Epithelial cell of proximal tubule (primary cell): ENCODE results near the gene RABGGTB. TPM values are rescaled to one million over a fixed set of nuclear protein-coding genes. Genes with fewer than 3 reads are reported as not detected.
"Not testable (repeated sequence)": the region's sequence is repeated elsewhere in the genome, so short reads cannot be mapped to it uniquely, and the experiment has no call there.

Source experiments
- DNase-seq: peaks from one replicate; pipeline ENCODE4 v3.0.0-alpha.2; 2011; ENCODE audit warnings: low read depth
- H3K4me3 ChIP-seq: 2 replicates; pipeline ENCODE4 v1.5.1; 2011; ENCODE audit warnings: low read depth, mild to moderate bottlenecking, low read length
- total RNA-seq: library from RNA; depleted of rRNA; stranded (reverse); fragments of >200 nt; gene quantifications from 2 replicates; pipeline ENCODE4 v1.2.3, GENCODE V29; 2015
- TF ChIP-seq, protein P1 (sequence below): conservative IDR thresholded peaks from 2 replicates; pipeline ENCODE4 v1.5.1; 2012; ENCODE audit warnings: low read depth, mild to moderate bottlenecking, low read length

Gene RABGGTB
- 51.0 and 61.0 TPM in 2 replicates for total RNA-seq

DNA sequence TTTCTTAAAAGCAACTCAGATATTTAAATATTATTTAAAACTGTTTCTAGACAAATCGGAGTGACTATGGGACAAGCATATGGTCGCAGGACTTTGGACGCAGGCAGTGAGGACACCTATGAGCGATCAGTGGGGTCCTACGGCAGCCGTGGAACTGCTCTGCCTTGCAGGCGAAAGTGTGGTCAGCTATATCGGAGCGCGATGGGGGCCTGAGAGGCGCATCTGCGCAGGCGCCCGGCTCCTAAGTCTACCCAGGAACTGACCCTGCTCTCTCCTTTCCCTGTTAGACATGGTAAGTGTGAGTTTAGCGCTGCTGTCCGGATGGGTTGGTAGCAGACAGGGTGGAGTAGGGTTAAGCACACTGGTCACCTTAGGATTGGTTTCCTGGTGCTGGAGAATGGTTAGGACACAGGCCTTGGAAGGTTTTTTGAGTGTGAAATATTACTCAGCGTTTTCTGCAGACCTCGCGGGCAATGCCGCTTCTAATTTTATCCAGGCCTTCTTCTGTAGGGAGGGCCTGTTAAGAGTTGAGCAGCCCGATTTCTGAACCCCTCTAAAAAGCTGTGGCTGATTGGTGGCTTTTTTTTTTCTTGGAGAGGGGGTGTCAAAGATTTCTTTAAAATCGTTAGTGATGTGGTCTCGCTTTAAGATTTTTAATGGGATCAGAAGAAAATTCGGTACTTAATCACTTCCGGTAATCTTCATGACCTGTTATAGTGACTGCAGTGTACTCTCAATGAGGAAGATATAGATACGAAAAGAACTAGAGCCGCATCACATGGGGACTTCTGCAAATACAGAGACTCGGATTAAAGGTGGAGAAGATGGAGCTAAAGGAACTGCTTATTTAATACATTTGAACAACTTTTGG is at the start of gene RABGGTB:
Gene RABGGTB, plus strand, starts transcription at position 274 of the 871 bp plus-strand sequence. Its CDS starts 16 bp downstream, at position 290.
- TF ChIP-seq, protein P1, sequence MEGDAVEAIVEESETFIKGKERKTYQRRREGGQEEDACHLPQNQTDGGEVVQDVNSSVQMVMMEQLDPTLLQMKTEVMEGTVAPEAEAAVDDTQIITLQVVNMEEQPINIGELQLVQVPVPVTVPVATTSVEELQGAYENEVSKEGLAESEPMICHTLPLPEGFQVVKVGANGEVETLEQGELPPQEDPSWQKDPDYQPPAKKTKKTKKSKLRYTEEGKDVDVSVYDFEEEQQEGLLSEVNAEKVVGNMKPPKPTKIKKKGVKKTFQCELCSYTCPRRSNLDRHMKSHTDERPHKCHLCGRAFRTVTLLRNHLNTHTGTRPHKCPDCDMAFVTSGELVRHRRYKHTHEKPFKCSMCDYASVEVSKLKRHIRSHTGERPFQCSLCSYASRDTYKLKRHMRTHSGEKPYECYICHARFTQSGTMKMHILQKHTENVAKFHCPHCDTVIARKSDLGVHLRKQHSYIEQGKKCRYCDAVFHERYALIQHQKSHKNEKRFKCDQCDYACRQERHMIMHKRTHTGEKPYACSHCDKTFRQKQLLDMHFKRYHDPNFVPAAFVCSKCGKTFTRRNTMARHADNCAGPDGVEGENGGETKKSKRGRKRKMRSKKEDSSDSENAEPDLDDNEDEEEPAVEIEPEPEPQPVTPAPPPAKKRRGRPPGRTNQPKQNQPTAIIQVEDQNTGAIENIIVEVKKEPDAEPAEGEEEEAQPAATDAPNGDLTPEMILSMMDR, result no peak
- peak; percentile 79 for DNase-seq
- peak within 1 kb of the TSS; percentile 78 for H3K4me3 ChIP-seq

GRCh38 chr1:75742047-75742625 is 43.9 kb upstream of the RABGGTB start:
- TF ChIP-seq, protein P1, result no peak
- H3K4me3 ChIP-seq, result no peak overlapping the region
- no peak for DNase-seq

- H3K4me3 ChIP-seq, result no peak overlapping the region
- no peak for DNase-seq
- TF ChIP-seq, protein P1, result no peak
These were observed 40.8 kb upstream of the RABGGTB start for GRCh38 chr1:75745276-75745675.

GRCh38 chr1:75757210-75757609 is 28.8 kb upstream of the RABGGTB start:
- H3K4me3 ChIP-seq, DNase-seq: not testable (repeated sequence)

DNA sequence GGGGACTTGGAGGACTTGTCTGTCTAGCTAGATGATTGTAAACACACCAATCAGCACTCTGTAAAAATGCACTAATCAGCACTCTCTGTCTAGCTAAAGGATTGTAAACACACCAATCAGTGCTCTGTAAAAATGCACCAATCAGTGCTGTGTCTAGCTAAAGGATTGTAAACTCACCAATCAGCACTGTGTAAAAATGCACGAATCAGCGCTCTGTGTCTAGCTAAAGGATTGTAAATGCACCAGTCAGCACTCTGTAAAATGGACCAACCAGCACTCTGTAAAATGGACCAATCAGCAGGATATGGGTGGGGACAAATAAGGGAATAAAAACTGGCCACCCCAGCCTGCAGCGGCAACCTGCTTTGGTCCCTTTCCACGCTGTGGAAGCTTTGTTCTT is 27.5 kb upstream of the RABGGTB start:
- not testable (repeated sequence) for DNase-seq, H3K4me3 ChIP-seq

DNA sequence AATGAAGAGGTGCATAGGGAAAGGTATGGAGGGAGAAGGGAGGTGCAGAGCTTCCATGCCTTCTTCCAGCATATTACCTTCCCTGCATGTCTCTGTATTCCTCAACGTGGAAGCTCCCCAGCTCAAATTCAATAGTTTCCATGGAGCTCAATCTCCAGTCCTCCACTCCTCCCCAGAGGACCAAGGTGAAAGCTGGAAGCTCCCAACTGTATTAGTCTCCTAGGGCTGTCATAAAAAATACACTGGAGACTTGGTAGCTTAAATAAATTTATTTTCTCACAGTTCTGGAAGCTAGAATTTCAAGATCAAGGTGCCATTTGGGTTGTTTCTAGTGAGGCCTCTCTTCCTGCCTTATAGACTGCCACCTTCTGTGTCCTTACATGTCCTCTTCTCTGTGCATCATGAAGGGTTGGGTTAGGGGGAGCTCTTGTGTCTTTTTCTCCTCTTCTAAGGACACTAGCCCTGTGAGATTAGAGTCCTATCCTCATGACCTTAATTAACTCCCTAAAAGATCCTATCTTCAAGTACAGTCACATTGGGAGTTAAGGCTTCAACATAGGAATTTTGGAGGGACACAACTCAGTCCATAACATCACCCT is 21.9 kb upstream of the RABGGTB start:
- DNase-seq, result no peak
- TF ChIP-seq, protein P1, result no peak
- H3K4me3 ChIP-seq, result no peak overlapping the region

DNA sequence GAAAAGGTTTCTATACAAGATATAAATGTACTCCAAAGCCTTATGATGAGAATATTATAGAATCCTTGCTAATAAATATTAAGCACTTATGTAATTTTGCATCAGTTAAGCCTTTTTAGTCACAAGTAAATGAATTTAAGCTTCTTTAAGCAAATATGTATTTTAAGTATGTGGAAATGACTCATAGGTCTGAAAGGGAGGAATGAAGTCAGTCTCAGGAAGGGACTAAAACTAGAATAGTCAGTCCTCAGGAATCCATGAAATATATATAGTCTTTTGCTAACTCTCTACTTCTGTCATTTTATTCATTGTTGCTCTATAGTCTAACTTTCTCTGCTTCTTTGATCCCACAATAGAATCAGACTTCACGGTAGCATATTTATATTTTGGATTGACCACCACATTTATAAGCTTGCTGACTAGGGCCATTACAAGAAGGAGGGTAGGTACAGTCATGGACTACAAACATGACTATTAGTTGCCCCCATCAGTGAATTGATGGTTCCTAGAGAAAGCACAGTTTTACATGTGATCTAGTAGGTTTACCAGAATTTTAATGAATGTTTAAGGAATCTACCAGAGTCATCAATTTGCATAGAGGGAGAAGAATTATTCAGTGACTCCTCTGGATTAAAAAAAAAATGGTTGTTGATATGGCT is 20.2 kb upstream of the RABGGTB start:
- DNase-seq, result peak; percentile 32

More for the DNA sequence above, 20.2 kb upstream of the RABGGTB start:
- no peak overlapping the region for H3K4me3 ChIP-seq
- TF ChIP-seq, protein P1, result no peak
